Tibial nerve (tissue), 4 donors: Measurements from ENCODE around the gene NFATC3. TPM values are rescaled to one million over a fixed set of nuclear protein-coding genes. Genes with fewer than 3 reads are reported as not detected.

Experiments
- DNase-seq, 2 donors: peaks; one replicate each; pipeline ENCODE4 v3.0.0-alpha.2; 2019; ENCODE audit warnings: low spot score in 2 of 2
- H3K27ac ChIP-seq, 4 donors: fragments of 200-600 bp; sonication (generic) in 3 of 4; one replicate each; pipeline ENCODE4 v1.5.1; 2017 to 2019; ENCODE audit warnings: mild to moderate bottlenecking in 1 of 4
- H3K27me3 ChIP-seq, 2 donors: fragments of 200-600 bp; sonication (generic) in 1 of 2; one replicate each; pipeline versions ENCODE4 v1.5.1 to v1.6.0; 2017 to 2019
- H3K36me3 ChIP-seq, 3 donors: fragments of 200-600 bp; sonication (generic); one replicate each; pipeline ENCODE4 v1.5.1; 2018 to 2019
- H3K4me1 ChIP-seq, 4 donors: fragments of 200-600 bp; sonication (generic) in 3 of 4; one replicate each; pipeline ENCODE4 v1.5.1; 2017 to 2019
- H3K4me3 ChIP-seq, 4 donors: fragments of 200-600 bp; sonication (generic) in 3 of 4; one replicate each; pipeline ENCODE4 v1.5.1; 2017 to 2019; ENCODE audit warnings: mild to moderate bottlenecking in 1 of 4, moderate library complexity in 1 of 4
- H3K9me3 ChIP-seq, 4 donors: fragments of 200-600 bp; sonication (generic) in 3 of 4; one replicate each; pipeline ENCODE4 v1.5.1; 2017 to 2019
- EP300 ChIP-seq, 2 donors: sonication (generic); formaldehyde crosslinking; IDR thresholded peaks; one replicate each; pipeline ENCODE4 v1.6.1; 2017; ENCODE audit warnings: antibody characterized with exemption in 2 of 2, mild to moderate bottlenecking in 1 of 2
- POLR2A ChIP-seq, 2 donors: fragments of 450-650 bp; IDR thresholded peaks; one replicate each; pipeline ENCODE4 v1.6.1; 2017; ENCODE audit warnings: antibody characterized with exemption in 2 of 2, mild to moderate bottlenecking in 2 of 2, moderate library complexity in 2 of 2
- WGBS, 2 donors: methylation state at CpG; one replicate each; pipeline ENCODE4 v1.1.5; 2018; 5-methylcytosine and 5-hydroxymethylcytosine counted together
- total RNA-seq, 4 donors: library from RNA; depleted of rRNA; stranded (reverse); fragments of >200 nt; gene quantifications; one replicate each; pipeline ENCODE4 v1.1.0, GENCODE V29; 2016
- TF ChIP-seq, protein P1 (sequence below), 5 experiments: fragments of 200-600 bp in 3 of 5; fragments of 450-650 bp in 2 of 5; sonication (generic) in 3 of 5; IDR thresholded peaks; one replicate each; pipeline ENCODE4 v1.5.1; 2016 to 2019; ENCODE audit warnings: antibody characterized with exemption in 5 of 5, mild to moderate bottlenecking in 3 of 5, moderate library complexity in 2 of 5

NFATC3 gene
- total RNA-seq, 4 donors from 2014 or later = 81.4 to 105 (median 97.1) TPM

DNA sequence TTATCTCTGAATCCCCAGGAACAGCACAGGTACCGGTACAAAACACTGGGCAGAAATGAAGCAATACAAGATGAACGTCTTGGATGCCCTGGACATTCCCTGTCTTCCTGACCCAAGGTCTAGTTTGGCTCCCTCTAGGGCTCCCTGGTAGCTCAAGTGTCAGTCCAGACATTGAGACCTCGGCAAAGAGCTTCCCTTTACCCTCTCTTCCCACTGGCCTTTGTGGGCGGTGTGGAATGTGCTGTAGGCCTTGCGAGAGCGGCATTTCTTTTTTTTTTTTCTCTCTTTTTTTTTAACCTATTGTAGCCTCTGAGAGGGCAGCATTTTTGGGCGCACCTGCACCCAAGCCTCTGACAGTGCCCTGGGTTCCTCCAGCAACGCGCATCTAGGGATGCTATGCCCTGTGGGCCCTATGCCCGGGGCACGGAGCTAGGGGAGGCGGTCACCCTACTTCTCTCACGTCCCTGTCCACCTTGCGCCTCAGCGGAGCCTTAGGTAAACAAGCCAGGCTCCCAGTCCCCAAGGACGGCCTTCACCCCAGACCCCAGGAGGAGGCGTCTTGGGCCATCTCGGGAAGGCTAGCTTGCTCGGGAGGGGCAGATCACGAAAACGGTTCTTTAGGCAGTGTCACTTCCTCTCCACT, 1.2 kb upstream of the NFATC3 start:
- Histone ChIP-seq H3K27ac (peak overlapping the region; percentile 98 to 100 (median 99)), H3K36me3 (no peaks in the 10 kb centered on the region), H3K4me1 (peaks cover 0 to 81% (median 55%) of the 10 kb centered on the region in 4 donors), H3K4me3 (peak overlapping the region; percentile 64 to 97 (median 86)), H3K27me3 (no peaks in the 10 kb centered on the region), H3K9me3 (no peaks in the 10 kb centered on the region)
- DNase-seq = peak in 1 of 2 donors; percentile 27
- WGBS, 2 donors = 19 to 28% methylated on average over 20 to 21 of the region's 21 CpGs
- TF ChIP-seq POLR2A (IDR thresholded peaks at IDR 0.05) = no peak
- no peak for TF ChIP-seq EP300 (IDR thresholded peaks at IDR 0.05)
- TF ChIP-seq, protein P1, sequence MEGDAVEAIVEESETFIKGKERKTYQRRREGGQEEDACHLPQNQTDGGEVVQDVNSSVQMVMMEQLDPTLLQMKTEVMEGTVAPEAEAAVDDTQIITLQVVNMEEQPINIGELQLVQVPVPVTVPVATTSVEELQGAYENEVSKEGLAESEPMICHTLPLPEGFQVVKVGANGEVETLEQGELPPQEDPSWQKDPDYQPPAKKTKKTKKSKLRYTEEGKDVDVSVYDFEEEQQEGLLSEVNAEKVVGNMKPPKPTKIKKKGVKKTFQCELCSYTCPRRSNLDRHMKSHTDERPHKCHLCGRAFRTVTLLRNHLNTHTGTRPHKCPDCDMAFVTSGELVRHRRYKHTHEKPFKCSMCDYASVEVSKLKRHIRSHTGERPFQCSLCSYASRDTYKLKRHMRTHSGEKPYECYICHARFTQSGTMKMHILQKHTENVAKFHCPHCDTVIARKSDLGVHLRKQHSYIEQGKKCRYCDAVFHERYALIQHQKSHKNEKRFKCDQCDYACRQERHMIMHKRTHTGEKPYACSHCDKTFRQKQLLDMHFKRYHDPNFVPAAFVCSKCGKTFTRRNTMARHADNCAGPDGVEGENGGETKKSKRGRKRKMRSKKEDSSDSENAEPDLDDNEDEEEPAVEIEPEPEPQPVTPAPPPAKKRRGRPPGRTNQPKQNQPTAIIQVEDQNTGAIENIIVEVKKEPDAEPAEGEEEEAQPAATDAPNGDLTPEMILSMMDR (IDR thresholded peaks at IDR 0.05) = no peak

DNA sequence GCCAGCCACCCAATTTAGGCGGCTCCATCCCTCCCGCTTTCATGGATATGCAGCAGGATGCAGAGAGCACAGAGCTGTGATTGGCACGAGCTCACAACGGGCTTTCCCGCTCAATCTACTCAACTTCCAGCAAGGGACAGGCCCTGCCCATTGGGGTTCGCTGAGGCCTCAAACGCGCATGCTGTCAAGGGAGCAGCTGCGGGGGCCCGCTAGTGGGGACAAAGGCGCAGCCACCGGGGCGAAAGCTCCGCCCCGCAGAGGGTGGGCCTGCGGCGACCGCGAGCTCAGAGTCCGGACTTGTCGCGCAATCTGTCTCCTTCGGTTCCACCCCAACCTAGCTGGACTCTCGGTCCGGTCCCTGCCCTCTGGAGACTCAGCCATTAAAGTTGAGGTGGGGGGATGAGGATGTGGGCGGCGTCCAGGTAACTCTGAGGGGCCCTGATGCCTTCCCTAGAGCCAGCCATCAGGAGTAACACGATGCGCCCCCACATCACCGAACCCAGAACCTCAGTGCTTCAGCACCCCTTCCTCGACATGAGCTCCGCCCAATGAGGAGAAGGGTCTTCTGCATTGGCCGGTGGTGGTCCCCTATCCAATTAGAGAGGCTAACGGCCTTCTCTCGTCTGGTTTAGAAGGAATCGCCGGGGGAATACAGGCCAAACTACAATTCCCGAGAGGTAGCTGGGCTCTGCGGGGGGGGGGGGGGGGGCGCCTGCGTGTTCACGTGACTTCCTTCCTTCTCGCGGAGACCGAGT, 489 bp upstream of the NFATC3 start:
- H3K4me1 ChIP-seq = peaks cover 0 to 81% (median 51%) of the 10 kb centered on the region in 4 donors
- 0 to 1% methylated on average over 6 to 40 of the region's 45 CpGs for WGBS, 2 donors

DNA sequence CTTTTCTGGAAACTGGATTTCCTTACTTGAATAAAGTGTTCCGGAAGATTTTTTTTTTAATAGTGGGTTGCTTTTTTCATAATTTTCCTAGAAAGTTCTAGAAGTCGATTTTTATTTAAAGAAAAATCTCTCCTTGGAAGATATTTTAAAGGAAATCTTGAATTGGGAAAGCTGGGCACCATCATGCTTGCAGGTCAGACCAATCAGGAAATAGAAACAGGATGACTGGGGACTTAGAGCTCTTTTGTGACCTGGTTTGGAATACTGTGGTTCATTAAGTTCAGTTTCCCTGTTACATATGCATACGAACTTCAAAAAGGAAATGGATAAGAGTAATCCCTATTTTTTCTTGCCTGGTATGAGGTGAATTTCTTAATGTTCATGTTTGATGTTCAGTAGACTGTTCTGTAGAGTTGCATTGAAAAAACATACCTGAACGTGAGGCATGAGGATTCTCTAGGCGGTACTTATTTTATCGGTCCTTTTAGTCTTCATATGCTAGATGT, 1.2 kb downstream of the NFATC3 start:
- Histone ChIP-seq H3K9me3 (no peaks in the 10 kb centered on the region), H3K4me1 (peaks cover 0 to 79% (median 47%) of the 10 kb centered on the region in 4 donors), H3K27ac (peak overlapping the region; percentile 97 to 100 (median 98)), H3K36me3 (no peaks in the 10 kb centered on the region), H3K4me3 (peak overlapping the region; percentile 69 to 97 (median 92)), H3K27me3 (no peaks in the 10 kb centered on the region)
- TF ChIP-seq, protein P1 (IDR thresholded peaks at IDR 0.05) = no peak
- TF ChIP-seq POLR2A (IDR thresholded peaks at IDR 0.05) (no peak), EP300 (IDR thresholded peaks at IDR 0.05) (no peak)
- DNase-seq = no peak
- WGBS, 2 donors = 1 to 2% methylated on average over 6 of the region's 6 CpGs

More for the DNA sequence above, 489 bp upstream of the NFATC3 start:
- TF ChIP-seq POLR2A (IDR thresholded peaks at IDR 0.05) (peak; percentile 9 to 55), EP300 (IDR thresholded peaks at IDR 0.05) (peak in 1 of 2 donors; percentile 89)
- TF ChIP-seq, protein P1 (IDR thresholded peaks at IDR 0.05) = peak in 3 of 5 experiments; percentile 20 to 54 (median 42)
- Histone ChIP-seq H3K36me3 (no peaks in the 10 kb centered on the region), H3K27ac (peak overlapping the region; percentile 98 to 100 (median 99)), H3K4me3 (peak overlapping the region; percentile 64 to 97 (median 86)), H3K9me3 (no peaks in the 10 kb centered on the region), H3K27me3 (no peaks in the 10 kb centered on the region)
- peak; percentile 72 to 77 for DNase-seq

DNA sequence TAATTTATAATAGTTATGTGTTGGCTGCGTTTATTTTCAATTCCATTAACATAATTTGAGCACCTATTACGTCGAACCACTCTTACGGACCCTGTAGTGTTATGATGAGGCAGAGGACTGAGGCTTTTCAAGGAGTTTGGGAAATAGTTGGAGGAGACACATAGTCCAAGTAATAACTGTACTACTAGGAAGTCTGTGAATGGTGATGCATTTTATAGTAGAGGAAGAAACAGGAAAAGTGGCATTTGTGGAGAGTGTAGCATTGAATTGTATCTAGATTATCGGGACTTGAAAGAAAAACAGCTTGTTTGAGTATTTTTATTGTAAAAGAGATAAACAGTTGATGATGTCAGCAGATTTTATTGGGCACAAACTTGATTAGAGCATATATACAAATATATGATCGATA, 1.7 kb downstream of the NFATC3 start:
- H3K9me3 ChIP-seq = no peaks in the 10 kb centered on the region
- H3K4me1 ChIP-seq = peaks cover 0 to 79% (median 49%) of the 10 kb centered on the region in 4 donors
- H3K36me3 ChIP-seq = no peaks in the 10 kb centered on the region
- 6% methylated on average over 6 of the region's 6 CpGs for WGBS, 2 donors
- H3K27ac ChIP-seq = peak overlapping the region in 3 of 4 donors; percentile 97 to 100 (median 98)
- no peaks in the 10 kb centered on the region for H3K27me3 ChIP-seq
- no peak for DNase-seq
- peak overlapping the region; percentile 69 to 97 (median 92) for H3K4me3 ChIP-seq
- no peak for TF ChIP-seq EP300 (IDR thresholded peaks at IDR 0.05)
- TF ChIP-seq, protein P1 (IDR thresholded peaks at IDR 0.05) = no peak
- TF ChIP-seq POLR2A (IDR thresholded peaks at IDR 0.05) = no peak
